Mesenchymal stem cell (in vitro differentiated cells and primary cell): ENCODE data around the gene CDCP1.
A peak's percentile ranks its signal among the peaks of the same experiment; 100 is the strongest.

Experiments
- DNase-seq: peaks from one replicate; pipeline ENCODE4 v3.0.0-alpha.2; 2013
- H2AFZ ChIP-seq: one replicate; pipeline ENCODE4 v1.6.1; 2013; ENCODE audit warnings: low read depth, mild to moderate bottlenecking, control low read depth, inconsistent platforms, low read length, moderate library complexity
- H2AK5ac ChIP-seq: 2 replicates; pipeline ENCODE4 v1.6.1; 2013; ENCODE audit warnings: low read length, moderate library complexity, mild to moderate bottlenecking, inconsistent platforms; ENCODE audit not compliant: severe bottlenecking
- H2BK120ac ChIP-seq: one replicate; pipeline ENCODE4 v1.6.1; 2013; ENCODE audit warnings: low read depth, mild to moderate bottlenecking, inconsistent platforms, low read length, moderate library complexity
- H2BK12ac ChIP-seq, 2 experiments: one replicate each; pipeline ENCODE4 v1.6.1; 2013; ENCODE audit warnings: inconsistent platforms in 2 of 2, low read length in 2 of 2, mild to moderate bottlenecking in 2 of 2, moderate library complexity in 2 of 2, control low read depth in 1 of 2
- H2BK15ac ChIP-seq: one replicate; pipeline ENCODE4 v1.6.1; 2013; ENCODE audit warnings: mild to moderate bottlenecking, low read depth, inconsistent platforms; ENCODE audit not compliant: poor library complexity, severe bottlenecking
- H2BK5ac ChIP-seq: 2 replicates; pipeline ENCODE4 v1.6.1; 2013; ENCODE audit warnings: low read depth, mild to moderate bottlenecking, low read length, control low read depth, inconsistent platforms; ENCODE audit not compliant: poor library complexity, severe bottlenecking
- H3K14ac ChIP-seq, 2 experiments: one replicate each; pipeline ENCODE4 v1.6.1; 2013; ENCODE audit warnings: inconsistent platforms in 2 of 2, low read length in 2 of 2, control low read depth in 1 of 2, mild to moderate bottlenecking in 1 of 2, moderate library complexity in 1 of 2
- H3K18ac ChIP-seq, 2 experiments: one replicate each; pipeline ENCODE4 v1.6.1; 2013; ENCODE audit warnings: inconsistent platforms in 2 of 2, low read length in 2 of 2, control low read depth in 1 of 2, low read depth in 1 of 2, mild to moderate bottlenecking in 1 of 2
- H3K23ac ChIP-seq, 2 experiments: one replicate each; pipeline ENCODE4 v1.6.1; 2013; ENCODE audit warnings: inconsistent platforms in 2 of 2, low read length in 2 of 2, mild to moderate bottlenecking in 2 of 2, moderate library complexity in 2 of 2, control low read depth in 1 of 2
- H3K27ac ChIP-seq: 2 replicates; pipeline ENCODE4 v1.5.1; 2013; ENCODE audit warnings: mild to moderate bottlenecking, moderate library complexity, low read length, control low read depth, inconsistent platforms; ENCODE audit not compliant: poor library complexity, severe bottlenecking
- H3K27me3 ChIP-seq, 2 experiments: 2 replicates each; pipeline versions ENCODE4 v1.6.1 to v1.7.0; 2013; ENCODE audit warnings: low read length in 2 of 2, mild to moderate bottlenecking in 2 of 2, moderate library complexity in 2 of 2, control low read depth in 1 of 2, inconsistent platforms in 1 of 2; ENCODE audit not compliant: control insufficient read depth in 1 of 2, insufficient read depth in 1 of 2
- H3K36me3 ChIP-seq, 2 experiments: 2 replicates each; pipeline versions ENCODE4 v1.6.1 to v1.7.0; 2013; ENCODE audit warnings: low read length in 2 of 2, control low read depth in 1 of 2, inconsistent platforms in 1 of 2, low read depth in 1 of 2, mild to moderate bottlenecking in 1 of 2; ENCODE audit not compliant: insufficient read depth in 2 of 2, control insufficient read depth in 1 of 2
- H3K4ac ChIP-seq, 2 experiments: one replicate each; pipeline ENCODE4 v1.6.1; 2013; ENCODE audit warnings: inconsistent platforms in 2 of 2, low read length in 2 of 2, mild to moderate bottlenecking in 2 of 2, moderate library complexity in 2 of 2, control low read depth in 1 of 2, low read depth in 1 of 2
- H3K4me1 ChIP-seq: 2 replicates; pipeline ENCODE4 v1.6.1; 2013; ENCODE audit warnings: low read depth, low read length, control low read depth; ENCODE audit not compliant: control insufficient read depth, insufficient read depth
- H3K4me2 ChIP-seq: 2 replicates; pipeline ENCODE4 v1.6.1; 2013; ENCODE audit warnings: low read length, mild to moderate bottlenecking, inconsistent platforms; ENCODE audit not compliant: poor library complexity, severe bottlenecking
- H3K4me3 ChIP-seq, 2 experiments: 2 replicates each; pipeline versions ENCODE4 v1.5.1 to v1.7.0; 2013; ENCODE audit warnings: low read length in 2 of 2, mild to moderate bottlenecking in 2 of 2, control low read depth in 1 of 2, low read depth in 1 of 2; ENCODE audit not compliant: insufficient read depth in 1 of 2
- H3K79me1 ChIP-seq: replicated peaks from 2 replicates; pipeline ENCODE4 v1.6.1; 2013; ENCODE audit warnings: mild to moderate bottlenecking, control low read depth, low read length, inconsistent platforms; ENCODE audit not compliant: poor library complexity, severe bottlenecking
- H3K9ac ChIP-seq: 2 replicates; pipeline ENCODE4 v1.7.0; 2013; ENCODE audit warnings: mild to moderate bottlenecking, low read length, moderate library complexity
- H3K9me3 ChIP-seq: 2 replicates; pipeline ENCODE4 v1.7.0; 2013; ENCODE audit warnings: mild to moderate bottlenecking, low read length; ENCODE audit not compliant: control insufficient read depth
- H4K8ac ChIP-seq: one replicate; pipeline ENCODE4 v1.6.1; 2013; ENCODE audit warnings: inconsistent platforms, mild to moderate bottlenecking, low read length, moderate library complexity
- H4K91ac ChIP-seq: one replicate; pipeline ENCODE4 v1.6.1; 2013; ENCODE audit warnings: mild to moderate bottlenecking, low read length, inconsistent platforms
- WGBS: methylation state at CpG from one replicate; pipeline ENCODE4 v1.1.7; 2013; ENCODE audit warnings: mixed read lengths; 5-methylcytosine and 5-hydroxymethylcytosine counted together

Gene CDCP1

GRCh38 chr3:45109771-45110508 is 36.2 kb downstream of the CDCP1 start:
- Histone ChIP-seq H3K9me3 (no peaks in the 10 kb centered on the region), H2AK5ac (peak overlapping the region; percentile 69), H2AFZ (no peak overlapping the region), H2BK12ac (peak overlapping the region; percentile 84 to 85), H3K23ac (no peak overlapping the region), H2BK5ac (no peak overlapping the region), H3K4me3 (no peak overlapping the region), H4K91ac (peak overlapping the region; percentile 88), H2BK15ac (peak overlapping the region; percentile 6), H3K36me3 (peaks cover 44 to 70% of the 10 kb centered on the region in 2 experiments), H3K9ac (no peak overlapping the region), H3K4me1 (peaks cover 18% of the 10 kb centered on the region), H3K14ac (no peak overlapping the region), H3K18ac (peak overlapping the region; percentile 87 to 89), H3K4me2 (no peak overlapping the region), H3K79me1 (peaks cover 27% of the 10 kb centered on the region), H3K4ac (peak overlapping the region; percentile 73 to 85), H2BK120ac (peak overlapping the region; percentile 45), H3K27me3 (no peaks in the 10 kb centered on the region), H3K27ac (no peak overlapping the region), H4K8ac (peak overlapping the region; percentile 87)
- WGBS = 68% methylated on average over 7 of the region's 7 CpGs
- peak; percentile 84 for DNase-seq

GRCh38 chr3:45106874-45107273 is 39.3 kb downstream of the CDCP1 start:
- Histone ChIP-seq H3K23ac (no peak overlapping the region), H3K4ac (peak overlapping the region; percentile 90 to 99), H2BK120ac (peak overlapping the region; percentile 97), H2AK5ac (peak overlapping the region; percentile 94), H3K9ac (peak overlapping the region; percentile 79), H3K27ac (peak overlapping the region; percentile 96), H3K4me3 (no peak overlapping the region), H3K79me1 (peaks cover 18% of the 10 kb centered on the region), H3K36me3 (peaks cover 43 to 77% of the 10 kb centered on the region in 2 experiments), H2BK15ac (peak overlapping the region; percentile 84), H2AFZ (no peak overlapping the region), H4K8ac (peak overlapping the region; percentile 94), H2BK5ac (peak overlapping the region; percentile 98), H3K4me1 (peaks cover 18% of the 10 kb centered on the region), H4K91ac (peak overlapping the region; percentile 99), H3K4me2 (no peak overlapping the region), H3K18ac (peak overlapping the region; percentile 25 to 97), H3K9me3 (no peaks in the 10 kb centered on the region), H3K14ac (peak overlapping the region in 1 of 2 experiments; percentile 78), H2BK12ac (peak overlapping the region; percentile 96 to 98), H3K27me3 (no peaks in the 10 kb centered on the region)
- 84% methylated on average over 2 of the region's 2 CpGs for WGBS
- DNase-seq = peak; percentile 59

GRCh38 chr3:45105855-45106671 is 40.1 kb downstream of the CDCP1 start:
- Histone ChIP-seq H3K9ac (peak overlapping the region; percentile 79), H3K4me2 (no peak overlapping the region), H4K8ac (peak overlapping the region; percentile 94), H3K23ac (no peak overlapping the region), H2BK12ac (peak overlapping the region; percentile 90 to 98), H4K91ac (peak overlapping the region; percentile 99), H3K79me1 (peaks cover 20% of the 10 kb centered on the region), H2AK5ac (peak overlapping the region; percentile 94), H3K14ac (no peak overlapping the region), H3K27me3 (no peaks in the 10 kb centered on the region), H3K4me3 (no peak overlapping the region), H2AFZ (no peak overlapping the region), H3K27ac (peak overlapping the region; percentile 96), H3K36me3 (peaks cover 43 to 71% of the 10 kb centered on the region in 2 experiments), H2BK5ac (peak overlapping the region; percentile 98), H2BK120ac (peak overlapping the region; percentile 97), H3K18ac (peak overlapping the region; percentile 97), H3K4ac (peak overlapping the region; percentile 94 to 99), H2BK15ac (peak overlapping the region; percentile 0), H3K9me3 (no peaks in the 10 kb centered on the region), H3K4me1 (peaks cover 18% of the 10 kb centered on the region)
- WGBS = 6% methylated on average over 5 of the region's 5 CpGs
- peak; percentile 98 for DNase-seq
